GM19099 (cell line): ENCODE data around the gene SERTAD2.

Experiments
- POLR2A ChIP-seq: IDR thresholded peaks from 3 replicates; pipeline ENCODE4 v1.6.1; 2011; ENCODE audit warnings: low read depth; ENCODE audit not compliant: insufficient read length; ENCODE audit errors: extremely low read depth

Gene SERTAD2

GRCh38 chr2:64644458-64645382, 9.0 kb downstream of the SERTAD2 start:
- TF ChIP-seq POLR2A: peak; percentile 73

DNA sequence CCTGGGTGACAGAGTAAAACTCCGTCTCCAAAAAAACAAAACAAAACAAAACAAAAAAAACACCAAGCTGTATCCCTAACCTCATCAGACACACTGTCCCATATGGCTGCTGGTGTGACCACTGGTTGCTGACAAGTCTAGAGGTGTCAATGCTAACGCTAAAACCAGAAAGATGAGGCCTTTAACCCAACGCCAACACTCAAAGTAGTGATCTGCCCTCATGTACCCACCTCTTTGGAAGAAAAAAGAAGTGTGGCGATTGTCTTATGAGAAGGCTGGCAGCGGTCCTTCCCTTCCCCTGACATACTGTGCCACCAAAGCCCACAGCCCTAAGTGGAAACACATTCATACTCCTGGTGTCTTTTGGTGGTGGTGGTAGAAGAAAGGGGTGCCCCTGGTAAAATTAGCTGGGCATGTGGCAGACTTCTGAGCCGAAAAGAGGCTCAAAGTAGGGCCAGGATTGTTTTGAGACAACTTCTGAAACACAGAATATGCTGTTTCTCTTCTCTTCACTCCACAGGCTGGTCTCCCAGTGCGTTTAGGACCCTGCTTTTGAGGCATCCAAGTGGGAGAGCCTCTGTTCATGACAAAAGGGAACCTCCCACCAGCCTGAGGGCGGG, 9.8 kb downstream of the SERTAD2 start:
- no peak for TF ChIP-seq POLR2A

DNA sequence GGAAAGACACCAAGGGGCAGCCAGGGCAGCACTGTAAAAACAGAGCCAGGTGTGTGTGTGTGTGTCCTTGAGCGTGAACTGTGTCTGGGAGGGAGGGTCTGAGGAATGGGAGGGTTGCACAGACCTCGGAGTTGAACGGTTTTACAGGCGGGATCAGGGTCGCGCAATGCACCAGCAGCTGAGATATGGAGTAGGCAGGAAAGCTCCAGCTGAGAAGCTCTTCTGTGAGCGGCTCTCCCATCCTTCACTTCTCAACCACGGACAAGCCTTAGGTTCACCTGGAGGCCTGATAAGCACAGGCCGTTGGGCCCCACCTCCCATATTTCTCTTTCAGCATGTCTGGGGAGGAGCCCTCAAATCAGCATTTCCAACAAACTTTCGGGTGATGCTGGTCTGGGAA, 12.1 kb downstream of the SERTAD2 start:
- TF ChIP-seq POLR2A: no peak

DNA sequence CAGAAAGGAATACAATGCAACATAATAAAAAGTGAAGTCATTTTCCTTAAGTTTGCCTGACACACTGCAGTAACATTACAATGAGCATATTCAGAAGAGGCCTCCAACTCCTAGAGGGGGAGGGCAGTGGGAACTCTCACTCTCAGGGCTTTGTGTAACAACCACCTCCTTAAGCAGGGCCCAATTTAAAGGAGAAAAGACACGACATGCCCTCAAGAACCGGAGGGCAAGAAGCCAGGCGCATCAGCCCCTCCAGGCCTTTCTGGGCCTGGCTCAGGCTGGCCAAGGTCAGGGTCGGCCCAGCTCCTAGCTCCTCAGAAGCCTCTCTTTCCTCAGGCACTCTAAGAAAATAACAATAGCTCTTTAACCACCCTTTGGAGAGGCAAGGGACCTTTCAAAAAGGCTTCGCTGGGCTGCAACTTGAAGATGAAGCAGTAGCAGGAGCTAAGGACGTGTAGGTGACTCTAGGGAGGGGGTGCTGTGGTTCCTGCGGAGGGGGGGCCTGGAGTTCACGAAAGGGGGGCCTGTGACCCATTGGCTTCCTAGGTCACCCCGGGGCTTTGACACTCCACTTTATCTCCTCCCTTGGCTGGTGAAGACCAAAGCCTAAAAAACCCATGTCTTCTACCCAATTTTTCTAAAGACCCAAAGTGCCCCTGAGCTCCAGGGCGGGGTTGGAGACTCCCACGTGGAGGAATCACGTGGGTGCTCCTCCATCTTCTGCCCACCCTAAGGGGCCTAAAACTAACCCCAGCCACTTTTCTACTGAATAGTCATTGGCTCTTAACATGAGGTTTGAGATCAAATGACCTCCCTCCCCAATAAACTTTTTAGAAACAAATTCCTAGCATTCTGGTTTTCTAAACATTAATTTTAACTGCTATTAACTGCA, 13.3 kb downstream of the SERTAD2 start:
- no peak for TF ChIP-seq POLR2A

GRCh38 chr2:64639691-64640090, 14.0 kb downstream of the SERTAD2 start:
- TF ChIP-seq POLR2A: no peak

DNA sequence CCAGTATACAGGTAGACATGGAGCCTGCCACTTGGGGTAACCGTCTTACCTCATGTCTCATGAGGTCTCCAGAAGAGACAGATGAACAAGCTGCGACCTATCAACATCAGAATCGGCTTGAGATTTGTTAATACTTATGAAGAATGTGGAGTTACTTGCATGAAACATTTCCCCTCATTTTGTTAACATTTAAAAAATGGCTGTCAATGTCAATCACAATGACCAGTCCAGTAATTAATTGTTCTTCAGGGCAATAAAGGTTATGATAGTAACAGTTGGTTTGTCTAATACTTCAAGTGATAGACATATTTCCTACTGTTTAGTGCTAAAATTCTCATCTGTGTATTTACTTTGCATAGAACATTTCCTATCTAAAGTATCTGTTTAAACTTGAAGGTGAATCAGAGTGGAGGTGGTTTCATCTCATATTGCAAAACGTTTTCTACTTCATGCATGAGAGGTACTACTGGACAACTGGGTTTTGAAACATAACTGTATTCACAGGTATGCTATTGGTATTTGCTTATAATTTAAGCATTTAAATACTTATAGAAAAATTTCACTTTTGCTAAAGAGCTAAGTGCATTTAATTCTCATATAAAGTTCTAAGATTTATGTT, 15.1 kb downstream of the SERTAD2 start:
- no peak for TF ChIP-seq POLR2A

DNA sequence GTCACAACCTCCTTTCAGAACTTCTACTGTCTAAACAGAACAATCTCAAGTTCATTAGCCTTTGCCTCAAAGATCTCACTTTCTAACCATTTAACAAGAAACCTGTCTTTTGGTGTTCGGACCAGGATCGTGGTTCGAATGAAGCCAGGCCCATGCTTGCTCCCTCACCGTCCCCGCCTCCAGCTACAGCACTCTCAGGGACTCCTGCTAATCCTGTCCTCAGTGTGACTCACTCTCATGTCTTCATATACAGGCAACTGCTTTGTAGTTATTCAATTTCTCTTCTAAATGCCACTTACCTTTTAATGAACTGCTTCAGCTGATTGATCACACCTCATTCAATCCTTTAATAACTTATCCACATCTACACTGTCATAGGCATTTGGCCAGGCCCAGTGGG, 15.8 kb downstream of the SERTAD2 start:
- TF ChIP-seq POLR2A: no peak

DNA sequence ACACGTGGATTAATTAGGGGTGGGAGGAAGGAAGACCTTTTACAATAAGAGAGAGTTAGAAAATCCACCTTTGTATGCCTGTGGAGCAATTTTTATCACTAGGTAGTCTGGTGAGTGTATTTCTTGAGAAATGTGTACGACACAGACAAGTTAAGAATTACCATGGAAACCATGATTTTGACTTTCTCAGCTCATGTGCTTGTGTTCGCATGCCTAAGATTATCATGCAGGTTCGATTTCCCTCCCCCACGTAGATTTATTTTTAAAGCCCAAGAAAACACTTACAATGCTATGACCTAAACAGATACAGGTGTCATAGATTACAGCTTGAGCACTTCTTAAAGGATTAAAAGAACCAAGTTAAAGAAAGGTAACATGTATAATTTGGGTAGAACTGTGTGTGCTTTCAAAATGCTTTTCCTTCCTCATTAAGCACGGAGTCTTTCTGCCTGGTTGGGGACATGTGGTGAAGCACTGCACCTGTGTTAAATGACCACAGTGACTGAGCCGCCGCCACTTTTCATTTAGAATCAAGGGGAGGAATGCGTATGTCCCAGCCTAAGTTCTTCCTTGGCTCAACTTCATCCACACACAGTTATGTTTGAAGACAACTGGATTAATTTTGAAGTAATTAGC, 16.6 kb downstream of the SERTAD2 start:
- no peak for TF ChIP-seq POLR2A

DNA sequence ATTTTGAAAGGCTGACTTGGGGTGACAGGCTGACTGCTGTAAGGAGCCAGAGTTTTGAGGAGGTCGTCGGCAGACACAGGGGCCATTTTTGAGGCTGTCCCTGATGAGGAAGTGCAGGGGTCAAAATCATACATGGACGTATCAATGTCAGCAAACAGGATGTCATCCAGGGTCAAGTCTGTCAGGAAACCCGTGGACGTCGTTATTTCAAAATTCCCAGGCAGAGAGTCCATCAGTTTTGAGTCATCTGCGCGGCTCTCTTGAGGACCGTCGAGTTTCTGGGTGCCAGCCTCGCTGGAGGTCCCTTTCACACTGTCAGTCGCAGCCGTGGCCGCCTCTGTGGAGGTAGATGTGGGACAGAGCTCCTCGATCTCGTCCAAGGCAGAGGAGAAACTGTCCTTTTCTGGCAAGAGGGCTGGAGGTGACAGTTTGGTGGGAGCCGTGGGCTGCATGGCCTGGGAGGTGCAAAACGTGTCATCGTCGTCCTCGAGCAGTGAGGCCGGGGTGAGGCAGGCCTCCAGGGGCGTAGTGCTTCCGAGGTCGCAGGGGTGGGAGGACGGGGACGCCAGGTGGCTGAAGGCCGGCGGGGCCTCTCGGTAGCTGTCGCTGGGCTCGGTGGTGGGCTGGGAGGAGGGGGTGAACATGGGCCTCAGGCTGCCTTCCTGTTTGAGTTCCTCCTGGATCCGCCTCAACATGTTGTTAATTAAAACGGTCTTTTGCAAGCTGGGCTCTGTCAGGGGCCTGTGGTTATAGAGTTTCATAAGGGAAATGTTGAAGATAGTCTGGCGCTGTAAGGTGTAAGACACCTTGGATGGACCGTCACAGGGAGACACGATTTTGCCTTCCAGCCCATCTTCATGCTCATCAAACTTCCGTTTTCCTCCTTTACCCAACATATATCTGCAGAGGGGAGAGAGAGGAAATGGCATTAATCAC, 17.5 kb downstream of the SERTAD2 start:
- no peak for TF ChIP-seq POLR2A

DNA sequence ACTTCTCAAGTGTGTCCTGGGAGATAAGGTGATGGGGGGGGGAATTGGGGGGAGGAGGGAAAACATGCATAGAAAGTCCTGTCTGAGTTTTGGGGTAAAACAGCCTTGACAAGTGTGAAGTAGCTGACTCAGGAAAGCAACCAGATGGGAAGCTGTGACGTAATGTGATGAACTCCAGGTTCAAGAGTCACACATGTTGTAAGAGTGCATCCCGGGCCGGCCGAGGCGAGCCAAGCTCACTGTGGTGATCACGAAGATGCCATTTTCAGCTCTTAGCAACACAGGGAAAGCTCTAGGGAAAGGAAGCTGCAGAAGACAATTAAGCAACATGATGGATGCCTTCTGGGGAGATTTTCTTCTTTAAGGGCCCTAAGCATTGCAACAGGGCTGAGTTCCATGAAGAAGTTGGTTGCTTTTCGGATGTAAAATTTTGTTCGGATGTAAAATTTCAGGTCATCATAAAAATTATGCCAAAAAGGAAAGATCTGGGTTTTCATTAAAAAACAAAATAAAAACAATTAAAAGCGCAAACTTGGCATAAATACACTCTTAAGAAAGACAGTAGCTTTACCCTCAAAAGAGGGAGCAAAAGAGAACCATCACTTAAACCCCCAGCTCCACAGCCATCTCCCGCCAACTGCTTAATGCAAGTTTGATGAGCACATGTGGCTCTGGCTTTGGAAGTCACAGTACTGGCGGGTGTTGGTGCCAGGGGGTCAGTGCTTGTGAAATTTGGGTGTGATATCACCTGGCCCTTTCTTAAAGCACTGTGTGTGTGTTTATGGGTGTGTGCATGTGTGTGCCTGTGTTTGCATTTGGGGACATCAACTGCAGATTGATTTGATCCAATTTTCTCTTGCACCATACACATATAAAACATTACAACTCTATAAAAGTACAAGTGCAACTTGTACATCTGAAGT, 19.1 kb downstream of the SERTAD2 start:
- TF ChIP-seq POLR2A: no peak

DNA sequence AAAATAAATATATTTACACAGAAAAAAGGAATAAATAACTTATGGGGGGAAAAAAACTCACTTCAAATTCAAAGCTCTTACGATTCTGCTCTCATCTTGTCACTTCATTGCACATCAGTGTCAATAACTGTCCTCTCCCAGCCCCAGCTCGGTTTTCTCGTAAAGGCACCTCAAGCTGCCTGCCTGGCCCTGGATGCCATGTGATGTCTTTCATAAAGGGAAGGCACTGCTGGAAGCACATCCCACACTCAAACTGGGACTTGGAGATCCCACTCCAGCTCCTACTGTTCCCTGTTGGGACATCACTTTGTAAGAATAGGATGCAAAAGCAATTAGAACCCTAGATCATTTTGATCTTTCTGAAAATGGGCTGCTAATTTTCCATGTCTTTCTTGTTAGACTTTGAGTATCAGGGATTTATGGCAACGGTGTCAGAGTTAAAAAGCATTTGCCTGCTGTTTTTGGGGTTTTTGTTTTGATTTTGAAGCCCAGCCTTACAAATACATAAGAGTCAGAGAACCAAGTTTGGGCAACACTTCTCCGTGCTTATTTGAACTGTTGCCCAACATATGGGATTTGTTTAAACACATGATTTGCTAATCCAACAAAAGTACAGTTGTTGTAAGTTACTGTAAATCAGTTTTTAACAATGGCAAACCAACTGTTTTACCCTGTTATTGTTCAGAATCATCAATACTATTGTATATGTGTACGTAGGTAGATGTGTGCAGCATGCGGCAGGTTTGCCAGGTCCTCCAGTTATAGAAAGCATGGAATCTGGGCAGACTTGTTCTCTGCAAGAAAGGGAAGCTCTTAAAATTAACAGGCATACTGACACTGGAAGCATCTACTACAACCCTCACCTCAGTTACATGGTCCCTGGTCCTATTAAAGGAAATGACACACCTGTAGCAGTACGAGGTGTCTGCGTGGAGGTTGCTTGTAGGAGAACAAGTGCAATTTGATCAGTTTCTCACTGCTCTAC, 20.6 kb downstream of the SERTAD2 start:
- TF ChIP-seq POLR2A: no peak

DNA sequence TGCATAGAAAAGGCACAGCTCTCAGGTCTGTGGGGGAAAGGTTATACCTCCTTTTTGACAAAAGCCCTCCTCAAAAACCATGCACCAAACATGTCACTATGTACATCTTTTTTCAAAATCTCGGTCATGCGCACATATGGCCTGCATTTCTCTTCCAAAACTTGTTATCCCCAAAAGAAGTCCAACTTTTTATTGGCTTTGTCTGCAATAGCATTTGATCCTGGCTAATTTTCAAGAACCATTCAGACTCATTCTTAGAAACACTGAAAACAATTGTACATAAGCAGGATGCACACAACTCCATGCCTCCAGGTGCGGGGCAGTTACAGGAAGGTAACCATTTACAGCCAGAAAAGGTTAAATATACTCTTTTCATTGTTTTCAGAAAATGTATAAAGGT, 21.9 kb downstream of the SERTAD2 start:
- no peak for TF ChIP-seq POLR2A

DNA sequence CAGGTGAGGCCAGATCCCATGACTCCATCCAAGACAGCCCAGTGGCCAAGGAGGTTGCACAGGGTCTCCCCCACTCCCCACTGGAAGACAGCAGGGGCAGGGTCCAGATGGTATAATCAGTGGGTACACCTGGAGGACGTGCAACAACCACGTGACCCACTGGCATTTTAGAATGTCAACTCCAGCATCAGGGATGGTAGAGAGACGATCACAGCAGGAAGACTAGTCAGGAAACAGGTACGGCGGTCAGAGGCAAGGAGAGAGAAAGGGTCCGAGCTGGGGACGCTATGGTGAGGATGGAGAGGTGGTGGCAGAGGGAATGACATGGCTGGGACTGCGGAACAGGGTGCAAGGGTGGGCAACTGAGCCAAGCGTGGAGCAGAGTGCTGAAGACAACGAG, 23.0 kb downstream of the SERTAD2 start:
- TF ChIP-seq POLR2A: no peak
